Hepatocyte (in vitro differentiated cells): ENCODE measurements around the gene TULP4.

ENCODE experiments used
- EZH2phosphoT487 ChIP-seq: fragments of 200-600 bp; sonication (generic); IDR thresholded peaks from one replicate; pipeline ENCODE4 v1.6.1; 2018; ENCODE audit warnings: antibody characterized with exemption, mild to moderate bottlenecking, low read depth, moderate library complexity; ENCODE audit not compliant: unreplicated experiment, severe bottlenecking
- TF ChIP-seq, protein P1 (sequence below): fragments of 200-600 bp; sonication (generic); IDR thresholded peaks from 2 replicates; pipeline ENCODE4 v1.5.1; 2016; ENCODE audit warnings: antibody characterized with exemption, mild to moderate bottlenecking; ENCODE audit not compliant: poor library complexity

DNA sequence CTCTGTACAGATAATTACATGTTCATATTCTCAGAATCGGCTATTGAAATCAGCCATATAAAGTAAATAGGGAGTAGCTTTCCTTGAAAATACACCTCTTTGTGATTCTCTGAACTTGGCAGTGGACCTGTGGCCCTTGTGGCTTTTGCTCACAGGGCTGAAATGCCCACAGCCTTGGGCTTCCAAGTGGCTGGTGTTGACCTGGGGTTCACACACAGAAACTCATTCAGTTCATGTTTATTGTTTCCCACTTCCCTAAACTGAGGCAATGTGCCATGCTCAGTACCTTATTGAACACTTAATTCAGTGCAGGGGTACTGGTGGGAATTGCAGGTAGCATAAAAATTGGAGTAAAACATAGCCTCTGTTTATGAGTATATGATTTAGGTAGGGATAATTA lies 19.1 kb upstream of the TULP4 start:
- no peak for TF ChIP-seq EZH2phosphoT487
- TF ChIP-seq, protein P1, sequence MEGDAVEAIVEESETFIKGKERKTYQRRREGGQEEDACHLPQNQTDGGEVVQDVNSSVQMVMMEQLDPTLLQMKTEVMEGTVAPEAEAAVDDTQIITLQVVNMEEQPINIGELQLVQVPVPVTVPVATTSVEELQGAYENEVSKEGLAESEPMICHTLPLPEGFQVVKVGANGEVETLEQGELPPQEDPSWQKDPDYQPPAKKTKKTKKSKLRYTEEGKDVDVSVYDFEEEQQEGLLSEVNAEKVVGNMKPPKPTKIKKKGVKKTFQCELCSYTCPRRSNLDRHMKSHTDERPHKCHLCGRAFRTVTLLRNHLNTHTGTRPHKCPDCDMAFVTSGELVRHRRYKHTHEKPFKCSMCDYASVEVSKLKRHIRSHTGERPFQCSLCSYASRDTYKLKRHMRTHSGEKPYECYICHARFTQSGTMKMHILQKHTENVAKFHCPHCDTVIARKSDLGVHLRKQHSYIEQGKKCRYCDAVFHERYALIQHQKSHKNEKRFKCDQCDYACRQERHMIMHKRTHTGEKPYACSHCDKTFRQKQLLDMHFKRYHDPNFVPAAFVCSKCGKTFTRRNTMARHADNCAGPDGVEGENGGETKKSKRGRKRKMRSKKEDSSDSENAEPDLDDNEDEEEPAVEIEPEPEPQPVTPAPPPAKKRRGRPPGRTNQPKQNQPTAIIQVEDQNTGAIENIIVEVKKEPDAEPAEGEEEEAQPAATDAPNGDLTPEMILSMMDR, result no peak
